OCI-LY3 (cell line): ENCODE measurements around the gene SPOP.

Experiments used
- CTCF ChIP-seq: fragments of 200-600, 300-600 bp; sonication (generic); IDR thresholded peaks from 2 replicates; pipeline ENCODE4 v1.5.1; 2014; ENCODE audit warnings: antibody characterized with exemption, low read length, low read depth
- EZH2phosphoT487 ChIP-seq: fragments of 200-600 bp; shearing (Covaris generic); IDR thresholded peaks from 2 replicates; pipeline ENCODE4 v1.6.1; 2018; ENCODE audit warnings: antibody characterized with exemption, mixed run types, low read depth

GRCh38 chr17:49592263-49592662 is 85.6 kb downstream of the SPOP start:
- TF ChIP-seq CTCF (no peak), EZH2phosphoT487 (no peak)
